Measurements from ENCODE around the gene NPTX1.

The NPTX1 gene

DNA sequence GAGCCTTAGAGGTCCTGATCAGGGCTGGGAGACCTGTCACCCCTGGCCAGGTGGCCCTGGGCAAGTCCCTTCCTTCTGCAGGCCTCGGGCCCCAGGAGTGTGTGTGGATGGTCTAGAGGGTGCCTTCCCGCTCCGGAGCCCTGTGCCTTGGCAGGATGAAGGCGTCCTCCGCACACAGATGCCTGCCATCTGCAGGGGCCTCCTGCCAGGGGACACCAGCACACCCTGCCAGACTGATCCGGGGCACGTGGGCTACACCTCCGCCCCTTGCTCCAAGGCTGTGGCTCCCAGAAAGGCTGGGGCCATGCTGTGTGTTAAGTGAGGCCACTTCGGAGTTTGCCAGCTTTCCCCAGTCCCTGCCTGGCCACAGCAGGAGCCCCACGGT lies 30.7 kb downstream of the NPTX1 start:
- no peak for DNase-seq (ENCODE audit: low read depth, low spot score)
- Histone ChIP-seq H3K4me3 (ENCODE audit: insufficient read length, low read depth) (no peak overlapping the region), H3K4me1 (ENCODE audit: insufficient read depth, insufficient read length) (peaks cover 16% of the 10 kb centered on the region), H3K9me3 (ENCODE audit: insufficient read depth, low read length) (no peaks in the 10 kb centered on the region), H3K27me3 (ENCODE audit: insufficient read depth, insufficient read length) (peaks cover 35% of the 10 kb centered on the region), H3K36me3 (ENCODE audit: insufficient read depth, insufficient read length, low read length) (no peaks in the 10 kb centered on the region), H3K9ac (ENCODE audit: insufficient read length, low read depth) (peak overlapping the region; percentile 16)
- TF ChIP-seq SUZ12 (IDR thresholded peaks at IDR 0.05; ENCODE audit: extremely low read depth, insufficient read depth, insufficient read length) (no peak), YY1 (IDR thresholded peaks at IDR 0.05; ENCODE audit: insufficient read depth, insufficient read length) (no peak), ZNF274 (IDR thresholded peaks at IDR 0.05; ENCODE audit: low read depth, low read length) (no peak)

DNA sequence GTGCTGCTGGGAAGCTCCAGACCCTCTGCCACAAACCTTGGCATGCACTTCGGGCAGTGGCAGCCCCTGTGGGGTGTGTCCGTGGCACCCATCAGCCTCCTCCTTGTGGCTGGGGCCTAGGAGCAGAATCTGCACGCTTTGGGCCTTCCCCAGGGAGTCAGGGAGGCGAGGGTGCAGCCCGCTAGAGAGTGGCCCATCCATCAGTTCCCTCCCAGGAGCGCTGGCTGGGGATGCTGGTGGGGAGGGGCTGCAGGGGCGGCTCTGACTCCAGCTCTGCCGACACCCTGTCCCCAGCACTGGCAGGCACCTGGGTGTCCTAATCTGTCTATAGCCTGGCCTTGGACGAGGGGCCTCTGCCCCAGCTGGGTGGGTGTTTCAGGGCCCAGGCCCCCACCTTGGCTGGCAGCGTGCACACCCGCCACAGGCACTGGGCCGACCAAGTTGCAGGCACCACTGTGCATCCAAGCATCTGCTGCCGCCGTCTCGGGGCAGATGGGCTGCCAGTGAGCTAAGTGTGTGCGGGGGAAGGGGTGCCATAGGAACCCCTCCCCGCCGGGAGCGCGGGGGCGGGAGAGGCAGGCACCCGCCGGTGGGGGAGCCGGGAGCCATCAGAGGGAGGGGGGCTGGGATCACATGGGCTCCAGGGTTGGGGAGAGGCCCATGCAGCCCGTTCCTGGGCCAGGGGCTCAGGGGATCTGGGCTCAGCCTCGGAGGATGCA lies 31.2 kb downstream of the NPTX1 start:
- TF ChIP-seq SUZ12 (IDR thresholded peaks at IDR 0.05; ENCODE audit: extremely low read depth, insufficient read depth, insufficient read length) (no peak), ZNF274 (IDR thresholded peaks at IDR 0.05; ENCODE audit: low read depth, low read length) (no peak), YY1 (IDR thresholded peaks at IDR 0.05; ENCODE audit: insufficient read depth, insufficient read length) (no peak)
- no peak for DNase-seq (ENCODE audit: low read depth, low spot score)
- peaks cover 35% of the 10 kb centered on the region for H3K27me3 ChIP-seq (ENCODE audit: insufficient read depth, insufficient read length)
- no peak overlapping the region for H3K4me3 ChIP-seq (ENCODE audit: insufficient read length, low read depth)
- no peaks in the 10 kb centered on the region for H3K36me3 ChIP-seq (ENCODE audit: insufficient read depth, insufficient read length, low read length)
- peak overlapping the region; percentile 44 for H3K9ac ChIP-seq (ENCODE audit: insufficient read length, low read depth)
- H3K4me1 ChIP-seq (ENCODE audit: insufficient read depth, insufficient read length) = peaks cover 16% of the 10 kb centered on the region
- no peaks in the 10 kb centered on the region for H3K9me3 ChIP-seq (ENCODE audit: insufficient read depth, low read length)

- peaks cover 35% of the 10 kb centered on the region for H3K27me3 ChIP-seq (ENCODE audit: insufficient read depth, insufficient read length)
- H3K36me3 ChIP-seq (ENCODE audit: insufficient read depth, insufficient read length, low read length) = no peaks in the 10 kb centered on the region
- peaks cover 16% of the 10 kb centered on the region for H3K4me1 ChIP-seq (ENCODE audit: insufficient read depth, insufficient read length)
- H3K9me3 ChIP-seq (ENCODE audit: insufficient read depth, low read length) = no peaks in the 10 kb centered on the region
- no peak for TF ChIP-seq SUZ12 (IDR thresholded peaks at IDR 0.05; ENCODE audit: extremely low read depth, insufficient read depth, insufficient read length)
- no peak for TF ChIP-seq ZNF274 (IDR thresholded peaks at IDR 0.05; ENCODE audit: low read depth, low read length)
- TF ChIP-seq YY1 (IDR thresholded peaks at IDR 0.05; ENCODE audit: insufficient read depth, insufficient read length) = no peak
- H3K4me3 ChIP-seq (ENCODE audit: insufficient read length, low read depth) = no peak overlapping the region
- DNase-seq (ENCODE audit: low read depth, low spot score) = no peak
- H3K9ac ChIP-seq (ENCODE audit: insufficient read length, low read depth) = peak overlapping the region; percentile 44
Observed at GRCh38 chr17:80444644-80444979, 31.8 kb downstream of the NPTX1 start.

DNA sequence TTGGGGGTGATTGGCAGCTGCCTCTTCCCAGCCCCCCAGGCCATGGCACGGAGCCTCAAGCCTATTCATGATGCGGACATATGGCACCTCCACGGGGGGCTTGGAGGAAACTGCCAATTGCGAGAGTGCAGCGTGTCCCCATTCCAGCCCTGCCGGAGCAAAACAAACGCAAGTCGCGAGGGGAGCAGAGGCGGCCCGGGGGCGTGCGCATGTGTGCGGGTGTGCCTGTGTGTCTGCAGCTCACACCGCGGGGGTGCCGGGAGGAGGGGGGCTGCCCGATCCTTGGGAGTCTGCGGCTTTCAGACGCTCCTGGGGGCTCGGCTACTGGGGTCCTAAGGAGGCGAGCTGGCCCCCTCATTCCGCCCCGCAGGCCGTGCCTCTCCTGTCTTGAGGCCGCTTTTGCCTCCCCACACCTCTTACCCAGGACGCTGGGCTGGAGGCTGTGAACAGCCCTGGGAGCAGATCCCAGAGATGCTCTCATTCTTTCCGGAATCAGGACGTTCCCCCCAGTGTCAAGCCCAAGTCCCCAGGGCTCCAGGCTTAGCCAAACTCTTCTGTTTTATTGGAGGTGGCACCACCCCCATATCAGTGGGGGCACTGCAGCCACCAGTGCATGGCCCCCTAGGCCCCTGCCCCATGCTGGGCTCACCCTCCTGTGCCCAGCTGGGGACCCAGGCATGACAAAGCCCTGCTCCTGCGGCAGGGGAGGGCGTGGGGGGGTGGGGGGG lies 32.3 kb downstream of the NPTX1 start:
- Histone ChIP-seq H3K27me3 (ENCODE audit: insufficient read depth, insufficient read length) (peaks cover 35% of the 10 kb centered on the region), H3K4me3 (ENCODE audit: insufficient read length, low read depth) (no peak overlapping the region), H3K9me3 (ENCODE audit: insufficient read depth, low read length) (no peaks in the 10 kb centered on the region), H3K36me3 (ENCODE audit: insufficient read depth, insufficient read length, low read length) (no peaks in the 10 kb centered on the region), H3K9ac (ENCODE audit: insufficient read length, low read depth) (peak overlapping the region; percentile 24), H3K4me1 (ENCODE audit: insufficient read depth, insufficient read length) (peaks cover 16% of the 10 kb centered on the region)
- no peak for DNase-seq (ENCODE audit: low read depth, low spot score)
- no peak for TF ChIP-seq ZNF274 (IDR thresholded peaks at IDR 0.05; ENCODE audit: low read depth, low read length)
- no peak for TF ChIP-seq YY1 (IDR thresholded peaks at IDR 0.05; ENCODE audit: insufficient read depth, insufficient read length)
- TF ChIP-seq SUZ12 (IDR thresholded peaks at IDR 0.05; ENCODE audit: extremely low read depth, insufficient read depth, insufficient read length) = no peak

GRCh38 chr17:80443498-80443897 lies 32.9 kb downstream of the NPTX1 start:
- H3K4me3 ChIP-seq (ENCODE audit: insufficient read length, low read depth) = no peak overlapping the region
- H3K9ac ChIP-seq (ENCODE audit: insufficient read length, low read depth) = no peak overlapping the region
- TF ChIP-seq SUZ12 (IDR thresholded peaks at IDR 0.05; ENCODE audit: extremely low read depth, insufficient read depth, insufficient read length) (no peak), YY1 (IDR thresholded peaks at IDR 0.05; ENCODE audit: insufficient read depth, insufficient read length) (no peak), ZNF274 (IDR thresholded peaks at IDR 0.05; ENCODE audit: low read depth, low read length) (no peak)
- peaks cover 16% of the 10 kb centered on the region for H3K4me1 ChIP-seq (ENCODE audit: insufficient read depth, insufficient read length)
- no peaks in the 10 kb centered on the region for H3K36me3 ChIP-seq (ENCODE audit: insufficient read depth, insufficient read length, low read length)
- H3K27me3 ChIP-seq (ENCODE audit: insufficient read depth, insufficient read length) = peaks cover 35% of the 10 kb centered on the region
- H3K9me3 ChIP-seq (ENCODE audit: insufficient read depth, low read length) = no peaks in the 10 kb centered on the region
- DNase-seq (ENCODE audit: low read depth, low spot score) = no peak

DNA sequence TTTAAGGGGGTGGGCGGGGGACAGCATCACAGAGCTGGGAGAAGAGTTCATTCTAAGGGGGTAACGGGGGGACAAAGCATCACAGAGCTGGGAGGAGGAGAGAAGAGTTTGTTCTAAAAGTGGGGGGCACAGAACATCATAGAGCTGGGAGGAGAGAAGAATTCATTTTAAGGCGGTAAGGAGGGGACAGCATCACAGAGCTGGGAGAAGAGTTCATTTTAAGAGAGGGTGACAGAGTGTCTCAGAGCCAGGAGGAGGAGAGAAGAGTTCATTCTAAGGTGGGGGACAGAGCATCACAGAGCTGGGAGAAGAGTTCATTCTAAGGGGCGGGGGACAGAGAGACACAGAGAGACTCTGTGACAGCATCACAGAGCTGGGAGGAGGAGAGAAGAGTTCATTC lies 33.6 kb downstream of the NPTX1 start:
- TF ChIP-seq ZNF274 (IDR thresholded peaks at IDR 0.05; ENCODE audit: low read depth, low read length) = no peak
- TF ChIP-seq YY1 (IDR thresholded peaks at IDR 0.05; ENCODE audit: insufficient read depth, insufficient read length) = no peak
- no peak for TF ChIP-seq SUZ12 (IDR thresholded peaks at IDR 0.05; ENCODE audit: extremely low read depth, insufficient read depth, insufficient read length)
- Histone ChIP-seq H3K27me3 (ENCODE audit: insufficient read depth, insufficient read length) (peaks cover 35% of the 10 kb centered on the region), H3K9me3 (ENCODE audit: insufficient read depth, low read length) (no peaks in the 10 kb centered on the region), H3K4me1 (ENCODE audit: insufficient read depth, insufficient read length) (peaks cover 16% of the 10 kb centered on the region), H3K36me3 (ENCODE audit: insufficient read depth, insufficient read length, low read length) (no peaks in the 10 kb centered on the region), H3K9ac (ENCODE audit: insufficient read length, low read depth) (no peak overlapping the region), H3K4me3 (ENCODE audit: insufficient read length, low read depth) (no peak overlapping the region)
- no peak for DNase-seq (ENCODE audit: low read depth, low spot score)

DNA sequence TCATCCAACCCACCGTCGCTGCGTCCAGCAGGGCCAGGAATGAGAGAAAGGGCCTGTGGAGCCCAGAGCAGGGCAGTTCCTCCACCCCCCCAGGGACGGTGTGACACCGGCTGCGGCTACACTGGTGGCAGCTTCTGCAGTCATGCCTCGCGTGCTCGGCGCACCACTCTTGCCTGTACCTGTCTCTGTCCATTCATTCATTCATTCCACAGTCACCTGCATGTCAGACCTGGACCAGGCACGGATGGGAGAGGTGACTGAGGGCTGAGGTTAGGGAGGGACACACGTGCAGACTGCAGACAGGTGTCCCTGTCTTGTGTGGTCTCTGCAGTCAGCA lies 34.1 kb downstream of the NPTX1 start:
- Histone ChIP-seq H3K36me3 (ENCODE audit: insufficient read depth, insufficient read length, low read length) (no peaks in the 10 kb centered on the region), H3K9ac (ENCODE audit: insufficient read length, low read depth) (no peak overlapping the region), H3K4me1 (ENCODE audit: insufficient read depth, insufficient read length) (peaks cover 16% of the 10 kb centered on the region), H3K4me3 (ENCODE audit: insufficient read length, low read depth) (no peak overlapping the region), H3K27me3 (ENCODE audit: insufficient read depth, insufficient read length) (peaks cover 35% of the 10 kb centered on the region), H3K9me3 (ENCODE audit: insufficient read depth, low read length) (no peaks in the 10 kb centered on the region)
- DNase-seq (ENCODE audit: low read depth, low spot score) = no peak
- no peak for TF ChIP-seq SUZ12 (IDR thresholded peaks at IDR 0.05; ENCODE audit: extremely low read depth, insufficient read depth, insufficient read length)
- TF ChIP-seq ZNF274 (IDR thresholded peaks at IDR 0.05; ENCODE audit: low read depth, low read length) = no peak
- TF ChIP-seq YY1 (IDR thresholded peaks at IDR 0.05; ENCODE audit: insufficient read depth, insufficient read length) = no peak

Measured in NT2/D1 (cell line).